Natural killer cell (primary cell): Measurements from ENCODE around the gene WWC1. TPM values are rescaled to one million over a fixed set of nuclear protein-coding genes. Genes with fewer than 3 reads are reported as not detected.

Source experiments
- ATAC-seq, 3 donors: fragments of 150-1000 bp in 2 of 3; fragments of 200-7000 bp in 1 of 3; cut with Tn5 transposase; 1 replicate in 1 of 3; 2 replicates in 2 of 3; pipeline ENCODE4 v1.10.0; 2021; ENCODE audit warnings: mild to moderate bottlenecking in 2 of 3, moderate library complexity in 2 of 3
- DNase-seq, 2 donors: peaks; one replicate each; pipeline versions ENCODE4 v3.0.0 to v3.0.0-alpha.2; 2013 to 2021; ENCODE audit warnings: mixed read lengths in 1 of 2
- H3K27ac ChIP-seq: one replicate; pipeline ENCODE4 v1.5.1; 2013; ENCODE audit warnings: mild to moderate bottlenecking, low read length
- H3K27me3 ChIP-seq: one replicate; pipeline ENCODE4 v1.6.1; 2013; ENCODE audit warnings: low read length; ENCODE audit not compliant: control insufficient read depth, insufficient read depth
- H3K36me3 ChIP-seq: one replicate; pipeline ENCODE4 v1.6.1; 2013; ENCODE audit warnings: low read length; ENCODE audit not compliant: control insufficient read depth, insufficient read depth
- H3K4me1 ChIP-seq: one replicate; pipeline ENCODE4 v1.6.1; 2013; ENCODE audit warnings: low read length; ENCODE audit not compliant: control insufficient read depth, insufficient read depth
- H3K4me3 ChIP-seq: one replicate; pipeline ENCODE4 v1.5.1; 2013; ENCODE audit warnings: low read length
- H3K9me3 ChIP-seq: one replicate; pipeline ENCODE4 v1.6.1; 2013; ENCODE audit warnings: low read length; ENCODE audit not compliant: control insufficient read depth, insufficient read depth
- H3K27ac Mint-ChIP-seq, 2 donors: one replicate each; pipeline ENCODE4 v1.8.0; 2022; ENCODE audit warnings: mild to moderate bottlenecking in 2 of 2, mixed read lengths in 2 of 2, moderate library complexity in 1 of 2
- H3K27me3 Mint-ChIP-seq, 2 donors: one replicate each; pipeline ENCODE4 v1.8.0; 2022; ENCODE audit warnings: low read depth in 2 of 2, mixed read lengths in 2 of 2
- H3K36me3 Mint-ChIP-seq: one replicate; pipeline ENCODE4 v1.8.0; 2022; ENCODE audit warnings: mixed read lengths
- H3K4me1 Mint-ChIP-seq, 2 donors: one replicate each; pipeline ENCODE4 v1.8.0; 2022; ENCODE audit warnings: mixed read lengths in 2 of 2
- H3K4me3 Mint-ChIP-seq: one replicate; pipeline ENCODE4 v1.8.0; 2022; ENCODE audit warnings: mild to moderate bottlenecking, moderate library complexity, mixed read lengths
- H3K9me3 Mint-ChIP-seq, 2 donors: one replicate each; pipeline ENCODE4 v1.8.0; 2022; ENCODE audit warnings: mixed read lengths in 2 of 2
- CTCF ChIP-seq: fragments of 200-600 bp; IDR thresholded peaks from one replicate; pipeline ENCODE4 v1.8.0; 2022; ENCODE audit warnings: antibody characterized with exemption
- WGBS: methylation state at CpG from one replicate; pipeline ENCODE4 v1.1.7; 2013; ENCODE audit warnings: missing lambda C conversion rate; ENCODE audit not compliant: insufficient coverage; 5-methylcytosine and 5-hydroxymethylcytosine counted together
- intact Hi-C: fragments of 100-400 bp; cut with micrococcal nuclease; formaldehyde crosslinking; loops from one replicate; pipeline ENCODE4 v1.14.2; 2022
- total RNA-seq, 4 donors: library from RNA; stranded (reverse); fragments of 120-200 nt in 1 of 4; gene quantifications; one replicate each; pipeline versions ENCODE4 v1.2.3 to v1.2.4, GENCODE V29; 2013 to 2022

The WWC1 gene
- total RNA-seq, 3 donors from 2014 or later (not counting 1 experiment from before 2014, with no cell fraction given): 0.42 to 0.66 (median 0.53) TPM

GRCh38 chr5:168502563-168503237 is 211.3 kb downstream of the WWC1 start:
- Mint-ChIP-seq H3K4me1 (no peaks in the 10 kb centered on the region), H3K9me3 (no peaks in the 10 kb centered on the region), H3K27me3 (no peaks in the 10 kb centered on the region), H3K27ac (no peak overlapping the region), H3K4me3 (no peak overlapping the region), H3K36me3 (peaks cover 15% of the 10 kb centered on the region)
- 100% methylated on average over 4 of the region's 7 CpGs for WGBS
- ATAC-seq: no peak
- intact Hi-C loops: no loop called here
- Histone ChIP-seq H3K4me3 (no peak overlapping the region), H3K27me3 (no peaks in the 10 kb centered on the region), H3K27ac (no peak overlapping the region), H3K4me1 (no peaks in the 10 kb centered on the region), H3K36me3 (peaks cover 75% of the 10 kb centered on the region), H3K9me3 (no peaks in the 10 kb centered on the region)
- no peak for TF ChIP-seq CTCF
- DNase-seq: no peak

- Mint-ChIP-seq H3K27ac (no peak overlapping the region), H3K4me3 (no peak overlapping the region), H3K4me1 (peaks cover 0 to 14% of the 10 kb centered on the region in 2 donors), H3K9me3 (peaks cover 0 to 4% of the 10 kb centered on the region in 2 donors), H3K36me3 (peaks cover 66% of the 10 kb centered on the region), H3K27me3 (no peaks in the 10 kb centered on the region)
- intact Hi-C loops: no loop called here
- Histone ChIP-seq H3K9me3 (peaks cover 3% of the 10 kb centered on the region), H3K4me1 (no peaks in the 10 kb centered on the region), H3K27me3 (no peaks in the 10 kb centered on the region), H3K27ac (no peak overlapping the region), H3K4me3 (no peak overlapping the region), H3K36me3 (peaks cover 81% of the 10 kb centered on the region)
- DNase-seq (no peak), ATAC-seq (no peak)
- WGBS: no CpG with 5 or more reads among the region's 2 CpGs
- TF ChIP-seq CTCF: no peak
Observed at GRCh38 chr5:168513861-168514428, 222.5 kb downstream of the WWC1 start.

Other genes starting within 250 kb of the WWC1 start
- 10 to 100 TPM; 51.0 to 53.2 (median 52.5) TPM for gene RARS1, start 194.8 kb downstream of the WWC1 start, total RNA-seq
- not detected for gene FBLL1, start 237.7 kb downstream of the WWC1 start, total RNA-seq